ENCODE data around the gene SLC7A14.

Gene SLC7A14

DNA sequence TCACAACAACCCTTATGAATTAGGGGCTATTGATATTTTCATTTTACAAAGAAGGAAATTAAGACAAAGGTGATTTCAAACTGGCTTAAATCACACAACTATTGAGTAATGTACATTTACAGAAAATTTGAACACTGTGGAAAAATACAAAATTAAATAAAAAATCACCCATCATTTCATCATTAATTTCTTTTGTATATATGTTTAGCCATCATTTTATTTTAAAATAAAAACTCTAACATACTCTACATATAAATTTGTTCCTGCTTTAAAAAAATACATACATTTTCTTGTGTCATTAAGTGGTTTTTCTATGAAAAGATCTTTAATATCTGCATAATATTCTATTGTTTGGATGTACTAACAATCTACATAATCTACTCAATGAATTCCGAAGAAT, 147.0 kb downstream of the SLC7A14 start:
- H3K4me3 ChIP-seq (ENCODE audit: low read depth, low read length), result no peak overlapping the region
- no peak for DNase-seq (ENCODE audit: low read depth, low spot score)
- in situ Hi-C loops (cut with HindIII; ENCODE audit: low sequenced_read_pairs), result no loop called here
- TF ChIP-seq, protein P1, sequence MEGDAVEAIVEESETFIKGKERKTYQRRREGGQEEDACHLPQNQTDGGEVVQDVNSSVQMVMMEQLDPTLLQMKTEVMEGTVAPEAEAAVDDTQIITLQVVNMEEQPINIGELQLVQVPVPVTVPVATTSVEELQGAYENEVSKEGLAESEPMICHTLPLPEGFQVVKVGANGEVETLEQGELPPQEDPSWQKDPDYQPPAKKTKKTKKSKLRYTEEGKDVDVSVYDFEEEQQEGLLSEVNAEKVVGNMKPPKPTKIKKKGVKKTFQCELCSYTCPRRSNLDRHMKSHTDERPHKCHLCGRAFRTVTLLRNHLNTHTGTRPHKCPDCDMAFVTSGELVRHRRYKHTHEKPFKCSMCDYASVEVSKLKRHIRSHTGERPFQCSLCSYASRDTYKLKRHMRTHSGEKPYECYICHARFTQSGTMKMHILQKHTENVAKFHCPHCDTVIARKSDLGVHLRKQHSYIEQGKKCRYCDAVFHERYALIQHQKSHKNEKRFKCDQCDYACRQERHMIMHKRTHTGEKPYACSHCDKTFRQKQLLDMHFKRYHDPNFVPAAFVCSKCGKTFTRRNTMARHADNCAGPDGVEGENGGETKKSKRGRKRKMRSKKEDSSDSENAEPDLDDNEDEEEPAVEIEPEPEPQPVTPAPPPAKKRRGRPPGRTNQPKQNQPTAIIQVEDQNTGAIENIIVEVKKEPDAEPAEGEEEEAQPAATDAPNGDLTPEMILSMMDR (IDR thresholded peaks at IDR 0.05; ENCODE audit: low read depth, low read length), result no peak

DNA sequence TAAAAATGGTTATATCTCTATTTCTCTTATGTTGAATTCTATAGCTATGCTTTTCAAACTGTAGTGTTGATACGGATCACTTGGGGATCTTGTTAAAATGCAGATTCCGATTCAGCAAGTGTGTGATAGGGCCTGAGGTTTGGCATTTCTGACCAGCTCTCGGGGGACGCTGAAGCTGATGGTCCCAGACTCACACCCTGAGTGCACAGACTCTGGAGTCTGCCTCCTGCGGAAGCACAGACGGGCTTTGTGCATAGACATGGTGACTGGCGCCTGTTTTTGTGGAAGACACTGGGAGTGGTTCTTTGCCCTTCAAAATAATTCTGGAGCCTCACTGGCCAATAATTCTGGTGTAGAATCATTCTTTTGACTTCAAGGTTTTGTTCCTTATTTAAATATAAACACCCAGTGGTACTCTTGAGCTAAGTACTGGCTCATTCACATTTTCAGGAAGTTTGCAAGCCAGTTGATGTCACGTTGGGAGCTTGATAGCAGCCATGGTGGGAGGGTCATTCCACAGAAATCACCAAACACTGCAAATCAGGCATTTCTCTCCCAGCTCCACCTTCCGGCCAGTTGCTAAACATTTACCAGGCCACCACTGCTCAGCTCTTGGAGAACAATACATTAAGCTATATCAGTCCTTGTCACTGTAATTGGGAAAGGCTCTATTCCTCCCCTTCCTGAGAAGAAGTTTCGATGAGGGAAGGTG, 148.0 kb downstream of the SLC7A14 start:
- in situ Hi-C loops (cut with HindIII; ENCODE audit: low sequenced_read_pairs), result no loop called here
- DNase-seq (ENCODE audit: low read depth, low spot score), result no peak
- TF ChIP-seq, protein P1 (IDR thresholded peaks at IDR 0.05; ENCODE audit: low read depth, low read length), result no peak

DNA sequence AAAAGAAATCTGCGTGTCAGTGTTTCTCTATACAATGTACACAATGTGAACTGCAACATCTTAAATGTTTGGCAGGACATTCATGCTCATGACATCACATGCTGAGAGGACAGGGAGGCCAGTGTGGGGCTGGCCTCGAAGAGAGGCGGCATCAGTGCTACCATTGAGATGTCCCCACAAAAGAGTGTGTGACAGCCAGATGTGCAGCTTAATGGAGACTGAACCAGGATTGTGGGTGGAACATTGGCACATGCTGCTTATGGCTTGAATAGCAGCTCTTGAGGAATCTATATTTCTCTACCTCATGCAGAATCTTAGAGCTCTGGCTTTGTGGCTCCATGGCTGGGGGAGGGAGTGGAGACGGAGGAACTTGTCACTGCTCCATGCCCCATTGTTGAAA, 148.7 kb downstream of the SLC7A14 start:
- no peak overlapping the region for H3K4me3 ChIP-seq (ENCODE audit: low read depth, low read length)
- DNase-seq (ENCODE audit: low read depth, low spot score), result no peak
- in situ Hi-C loops (cut with HindIII; ENCODE audit: low sequenced_read_pairs), result no loop called here
- TF ChIP-seq, protein P1 (IDR thresholded peaks at IDR 0.05; ENCODE audit: low read depth, low read length), result no peak

More for the DNA sequence above, 148.0 kb downstream of the SLC7A14 start:
- no peak overlapping the region for H3K4me3 ChIP-seq (ENCODE audit: low read depth, low read length)

DNA sequence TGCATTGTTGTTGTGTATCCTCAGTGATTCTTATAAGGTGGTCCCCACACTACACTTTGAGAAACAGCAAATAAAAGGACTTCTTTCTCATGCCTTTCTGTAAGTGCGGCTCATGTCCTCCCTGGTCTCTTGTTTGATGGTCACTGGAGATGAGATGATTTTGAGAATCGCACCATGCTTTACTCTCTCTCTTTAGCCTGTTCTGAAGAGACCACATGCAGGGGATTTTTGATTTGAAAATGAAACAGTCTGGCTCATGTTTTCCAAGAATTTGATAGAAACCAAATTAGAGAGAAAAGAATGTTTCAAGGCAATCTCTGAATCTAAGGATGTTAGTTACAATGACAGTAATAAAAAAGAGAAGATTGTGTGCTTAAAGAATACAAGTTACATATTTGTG, 149.2 kb downstream of the SLC7A14 start:
- no peak overlapping the region for H3K4me3 ChIP-seq (ENCODE audit: low read depth, low read length)
- DNase-seq (ENCODE audit: low read depth, low spot score), result no peak
- TF ChIP-seq, protein P1 (IDR thresholded peaks at IDR 0.05; ENCODE audit: low read depth, low read length), result no peak
- in situ Hi-C loops (cut with HindIII; ENCODE audit: low sequenced_read_pairs), result no loop called here

DNA sequence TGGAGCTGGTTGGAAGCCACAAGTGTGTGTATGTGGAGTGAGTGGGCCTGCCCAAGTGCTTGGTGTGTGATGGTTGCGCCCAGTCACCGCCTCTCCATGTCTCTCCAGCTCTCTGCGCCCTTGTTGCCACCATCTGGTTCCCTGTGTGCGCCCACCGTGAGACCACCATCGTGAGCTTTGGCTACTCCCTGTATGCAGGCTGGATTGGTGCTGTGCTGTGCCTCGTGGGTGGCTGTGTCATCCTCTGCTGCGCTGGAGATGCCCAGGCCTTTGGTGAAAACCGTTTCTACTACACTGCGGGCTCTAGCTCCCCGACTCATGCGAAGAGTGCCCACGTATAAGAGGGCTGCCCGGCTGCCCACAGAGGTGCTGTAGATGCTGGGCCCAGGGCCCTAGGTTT, 153.5 kb downstream of the SLC7A14 start:
- no peak for DNase-seq (ENCODE audit: low read depth, low spot score)
- TF ChIP-seq, protein P1 (IDR thresholded peaks at IDR 0.05; ENCODE audit: low read depth, low read length), result no peak
- in situ Hi-C loops (cut with HindIII; ENCODE audit: low sequenced_read_pairs), result no loop called here
- no peak overlapping the region for H3K4me3 ChIP-seq (ENCODE audit: low read depth, low read length)

DNA sequence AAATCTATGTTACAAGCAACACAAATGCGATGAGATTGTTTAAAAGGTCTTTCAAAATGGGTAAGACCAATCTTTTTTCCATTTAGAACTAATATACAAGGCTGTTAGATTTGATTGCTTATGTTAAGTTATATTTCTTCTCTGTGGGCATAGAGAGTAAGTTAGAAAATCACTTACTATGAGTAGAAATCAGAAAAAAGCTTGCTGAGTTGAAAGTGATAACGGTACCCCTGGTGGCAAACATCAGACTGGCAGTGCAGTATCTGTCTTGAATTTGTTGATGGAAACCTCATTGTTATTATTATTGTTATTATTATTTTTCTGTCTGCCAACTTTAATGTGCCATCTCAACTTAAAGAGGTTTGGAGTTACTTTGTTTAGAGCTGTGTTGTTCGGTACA, 154.8 kb downstream of the SLC7A14 start:
- DNase-seq (ENCODE audit: low read depth, low spot score), result no peak
- in situ Hi-C loops (cut with HindIII; ENCODE audit: low sequenced_read_pairs), result no loop called here
- TF ChIP-seq, protein P1 (IDR thresholded peaks at IDR 0.05; ENCODE audit: low read depth, low read length), result peak; percentile 16
- H3K4me3 ChIP-seq (ENCODE audit: low read depth, low read length), result no peak overlapping the region

All from astrocyte of the spinal cord (primary cell).